Measurements from ENCODE around the gene IGSF9B. TPM values are rescaled to one million over a fixed set of nuclear protein-coding genes. Genes with fewer than 3 reads are reported as not detected.

The IGSF9B gene
- total RNA-seq, 1 experiment from 2014 or later, result 5.6 TPM

DNA sequence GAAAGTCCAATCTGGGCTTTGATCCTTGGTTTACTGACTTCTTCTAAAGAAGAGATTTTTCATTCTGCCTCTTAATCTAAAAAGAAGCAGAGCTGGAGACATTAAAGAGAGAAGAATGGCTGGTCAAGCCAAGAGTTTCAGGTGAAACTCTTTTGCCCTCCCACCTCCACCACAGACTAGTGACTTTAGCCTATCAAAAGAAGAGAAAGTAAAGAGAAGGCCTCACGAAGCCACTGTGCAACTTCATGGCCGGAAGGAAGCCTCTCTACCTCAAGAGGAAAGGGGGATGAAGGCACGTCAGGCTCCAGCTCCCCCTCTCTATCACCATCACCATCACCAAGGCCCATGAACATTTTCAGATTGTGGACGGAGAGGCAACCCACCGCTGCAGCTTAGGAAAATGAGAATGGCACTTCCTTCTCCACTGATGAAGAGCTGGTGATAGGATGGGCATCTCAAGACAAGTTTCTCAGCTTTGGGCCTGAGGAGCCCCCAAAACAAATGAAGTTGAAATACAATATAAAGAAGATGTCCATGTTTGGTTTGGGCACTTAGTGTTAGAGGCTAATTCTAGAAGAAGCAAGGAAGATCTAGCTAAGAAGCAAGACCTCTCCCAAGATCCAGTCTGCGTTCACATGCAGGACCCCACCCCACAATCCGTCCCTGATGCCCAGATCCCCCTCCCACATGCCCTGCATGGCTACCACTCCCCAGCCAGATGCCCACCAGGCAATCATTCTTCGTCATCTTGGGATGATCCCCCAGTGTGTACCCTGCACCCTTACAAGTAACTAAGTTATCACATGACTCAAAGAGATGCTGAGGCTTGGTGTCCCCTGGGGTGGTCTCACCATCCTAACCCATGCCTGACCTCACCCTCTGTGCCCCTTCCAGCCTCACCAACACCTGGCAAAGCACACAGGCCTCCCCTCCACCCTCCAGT is 52.6 kb downstream of the IGSF9B start:
- DNase-seq (ENCODE audit: low spot score), result no peak

DNA sequence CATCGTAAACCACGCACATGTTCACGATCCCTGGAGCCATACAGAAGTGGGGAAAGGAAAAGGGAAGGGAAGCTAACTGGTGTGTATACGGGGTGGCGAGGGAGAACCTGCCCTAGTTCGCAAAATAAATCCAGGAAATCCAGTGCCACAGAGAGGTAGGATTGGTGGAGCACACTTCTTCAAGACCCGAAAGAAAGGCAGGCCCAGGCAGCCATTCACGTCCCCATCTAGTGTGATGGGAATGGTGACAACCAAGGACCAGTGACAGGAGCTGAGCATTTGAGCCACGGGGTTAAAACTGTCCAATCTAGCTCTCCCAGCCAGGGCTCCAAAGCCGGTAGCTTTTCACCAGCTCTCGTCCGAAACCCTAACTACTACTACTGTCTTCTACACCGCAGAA is 53.7 kb downstream of the IGSF9B start:
- DNase-seq (ENCODE audit: low spot score), result no peak

DNA sequence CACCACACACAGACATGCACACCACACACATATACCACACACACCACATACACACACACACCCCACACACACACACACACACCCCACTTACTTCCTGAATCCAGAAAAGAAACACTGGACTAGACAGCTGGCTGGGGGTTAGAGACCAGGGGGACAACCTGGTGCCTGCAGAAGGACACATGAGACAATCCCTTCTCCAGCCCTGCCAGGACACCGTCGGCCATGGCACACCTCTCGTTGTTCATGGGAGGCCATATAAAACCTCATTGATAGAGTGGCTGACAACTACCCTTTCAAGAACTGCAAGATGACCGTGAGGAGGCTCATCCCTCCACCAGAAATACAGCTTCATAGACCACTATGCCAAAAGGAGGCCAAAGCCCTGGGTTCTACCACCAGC is 54.3 kb downstream of the IGSF9B start:
- DNase-seq (ENCODE audit: low spot score), result no peak

GRCh38 chr11:133901999-133902398 is 54.8 kb downstream of the IGSF9B start:
- no peak for DNase-seq (ENCODE audit: low spot score)

DNA sequence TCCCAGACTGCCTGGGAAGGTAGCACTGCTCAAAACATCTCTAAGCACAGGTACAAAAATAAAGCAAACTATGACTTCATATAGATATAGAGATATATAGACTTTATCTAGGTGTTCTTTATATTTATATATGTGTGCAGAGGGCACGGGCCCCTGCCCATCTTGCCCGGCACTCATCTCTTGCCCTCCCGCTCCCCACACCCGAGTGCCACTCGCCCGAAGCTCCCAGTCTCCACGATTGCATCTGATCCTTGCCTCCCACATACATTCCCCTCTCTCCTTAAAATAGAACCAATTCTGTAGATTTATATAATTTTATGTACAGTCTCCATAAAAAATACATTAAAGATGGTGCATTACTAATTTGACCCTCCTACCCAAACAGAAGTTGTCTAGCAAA is 55.5 kb downstream of the IGSF9B start:
- DNase-seq (ENCODE audit: low spot score), result no peak

DNA sequence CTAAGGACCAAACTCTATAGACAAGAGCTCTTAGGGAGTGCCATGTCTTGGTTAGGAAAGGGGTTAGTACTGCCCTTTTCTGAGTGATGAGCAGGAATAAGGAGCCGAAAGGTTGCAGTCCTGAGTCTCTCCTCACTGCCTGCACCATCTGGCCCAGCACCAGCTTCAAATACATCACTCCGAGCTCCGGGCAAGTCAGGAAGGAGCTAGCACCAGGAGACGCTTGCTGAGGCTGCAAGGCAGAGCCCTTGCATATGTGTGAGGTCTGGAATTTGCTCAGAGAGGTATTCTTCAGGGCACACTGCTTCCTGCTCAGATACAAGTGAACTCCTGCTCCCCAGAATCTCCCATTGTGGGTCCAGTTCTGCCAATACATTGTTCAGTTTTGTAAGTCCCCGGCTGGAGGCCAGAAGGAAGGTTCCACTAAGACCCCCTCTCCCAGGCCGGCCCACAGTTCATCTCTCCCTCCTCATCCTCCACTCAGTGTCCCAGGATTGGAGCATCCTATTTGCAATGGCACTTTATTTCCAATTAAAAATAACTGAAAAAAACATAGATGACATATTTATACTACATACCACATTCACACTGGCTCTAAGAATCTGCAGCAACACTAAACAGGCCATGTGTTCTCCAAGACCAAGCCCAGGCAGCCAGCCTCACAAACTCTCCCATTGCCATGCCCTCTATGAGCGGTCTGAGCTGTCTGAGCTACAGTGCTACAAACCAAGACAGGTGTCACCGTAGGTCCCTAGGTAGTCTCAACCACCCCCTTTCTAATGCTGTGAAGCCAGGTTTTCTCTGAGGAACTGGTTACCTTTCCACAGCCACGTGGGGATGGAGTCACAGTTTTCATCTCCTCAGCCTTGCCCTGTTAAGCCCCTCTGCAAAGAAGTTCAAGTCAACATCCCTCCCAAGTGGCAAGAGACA is 56.3 kb downstream of the IGSF9B start:
- DNase-seq (ENCODE audit: low spot score), result no peak

DNA sequence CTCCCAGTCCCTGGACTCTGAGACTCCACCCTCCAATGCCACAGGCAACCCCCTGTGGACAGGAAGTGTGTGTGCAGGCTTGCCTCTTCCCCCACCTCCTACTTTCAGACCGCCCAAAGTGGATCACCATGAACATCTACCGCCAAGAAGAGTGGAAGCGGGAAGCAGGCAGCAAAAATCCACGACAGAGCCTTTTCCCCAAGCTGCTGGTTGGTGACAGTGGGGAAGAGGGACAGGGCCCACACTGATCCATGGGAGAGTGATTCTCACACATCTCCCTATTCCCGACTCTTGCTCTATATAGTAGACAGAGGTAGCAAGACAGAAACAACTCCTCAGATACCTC is 58.0 kb downstream of the IGSF9B start:
- no peak for DNase-seq (ENCODE audit: low spot score)

- no peak for DNase-seq (ENCODE audit: low spot score)
Measured at GRCh38 chr11:133898031-133898769, 58.6 kb downstream of the IGSF9B start.

- DNase-seq (ENCODE audit: low spot score), result no peak
Measured at GRCh38 chr11:133897331-133897650, 59.5 kb downstream of the IGSF9B start.

- DNase-seq (ENCODE audit: low spot score), result no peak
Measured at GRCh38 chr11:133896642-133897330, 60.0 kb downstream of the IGSF9B start.

DNA sequence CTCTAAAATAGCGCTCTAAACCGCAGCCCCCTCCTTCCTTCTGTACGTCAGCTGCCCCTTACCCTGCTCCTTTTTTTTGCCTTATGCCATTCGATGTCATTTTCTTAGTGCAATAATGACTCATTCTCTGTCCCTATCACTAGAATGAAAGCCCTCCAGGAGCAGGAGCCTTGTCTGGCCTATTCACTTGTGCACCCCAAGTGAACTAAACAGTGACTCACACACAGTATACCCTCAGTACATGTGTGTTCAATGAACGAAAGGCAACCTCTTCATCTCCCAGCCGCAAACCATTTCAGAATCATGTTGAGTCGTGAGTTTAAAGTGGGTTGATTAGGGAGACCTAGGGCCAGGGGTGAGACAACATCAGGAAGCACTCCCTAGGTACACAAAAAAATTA is 60.7 kb downstream of the IGSF9B start:
- no peak for DNase-seq (ENCODE audit: low spot score)

DNA sequence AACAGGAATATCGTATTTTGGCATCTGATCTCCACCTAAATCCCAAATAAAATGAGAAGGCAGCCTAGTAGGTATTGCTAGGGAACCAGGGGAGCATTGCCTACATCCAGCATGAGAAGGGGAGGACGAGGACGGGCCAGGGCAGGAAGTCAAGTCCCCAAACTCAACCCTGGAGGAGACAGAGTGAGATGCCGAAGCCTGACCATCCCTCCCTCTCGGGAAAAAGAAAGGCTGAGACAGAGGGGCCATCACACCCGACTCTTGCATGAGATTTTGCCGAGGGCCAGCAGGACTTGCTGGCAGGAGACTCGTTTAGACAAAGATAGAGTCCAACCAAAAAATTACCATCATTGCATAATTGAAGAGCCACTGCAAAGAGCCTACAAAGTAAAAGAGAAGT is 61.2 kb downstream of the IGSF9B start:
- DNase-seq (ENCODE audit: low spot score), result no peak

DNA sequence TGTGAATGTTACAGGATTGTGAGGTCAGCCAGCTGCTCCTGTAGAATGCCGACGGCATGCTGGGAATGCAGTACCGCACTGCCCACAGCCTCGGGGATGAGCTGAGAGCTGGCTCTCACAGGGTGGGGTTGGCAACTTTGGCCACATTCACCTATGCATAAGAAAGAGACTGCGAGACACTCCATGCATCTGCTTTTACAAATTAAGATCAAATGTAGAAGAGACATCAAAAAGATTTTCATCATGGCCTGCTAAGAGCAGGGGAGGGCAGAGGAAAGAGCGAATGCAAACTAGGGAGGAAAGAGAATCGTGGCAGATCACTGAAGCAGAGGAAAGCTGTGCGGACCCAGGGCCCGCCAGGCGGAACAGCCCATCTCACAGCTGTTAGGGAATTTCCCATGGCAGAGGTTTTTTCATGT is 61.7 kb downstream of the IGSF9B start:
- DNase-seq (ENCODE audit: low spot score), result no peak

- DNase-seq (ENCODE audit: low spot score), result no peak
Measured at GRCh38 chr11:133893381-133893780, 63.4 kb downstream of the IGSF9B start.

GRCh38 chr11:133892584-133893380 is 64.0 kb downstream of the IGSF9B start:
- no peak for DNase-seq (ENCODE audit: low spot score)

DNA sequence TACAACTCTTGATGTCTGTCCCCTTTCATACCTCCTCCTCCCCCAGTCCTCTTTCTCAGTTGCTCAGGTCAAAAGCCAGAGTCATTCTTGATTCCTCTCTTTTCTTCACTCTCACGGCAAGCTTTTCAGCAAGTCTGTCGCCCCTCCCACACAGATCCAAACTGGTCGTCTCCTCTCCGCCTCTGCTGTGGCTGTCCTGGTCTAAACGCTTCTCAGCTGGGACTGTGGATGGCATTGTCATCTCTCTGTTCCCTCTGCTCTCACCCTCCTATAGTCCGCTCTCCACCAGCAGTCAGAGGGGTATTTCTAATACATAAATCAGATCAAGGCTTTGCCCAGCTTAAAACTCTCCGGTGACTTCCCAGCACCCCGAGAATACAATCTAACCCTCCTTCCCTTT is 64.6 kb downstream of the IGSF9B start:
- DNase-seq (ENCODE audit: low spot score), result no peak

- DNase-seq (ENCODE audit: low spot score), result no peak
Measured at GRCh38 chr11:133889893-133890292, 66.9 kb downstream of the IGSF9B start.

GRCh38 chr11:133889188-133889587 is 67.6 kb downstream of the IGSF9B start:
- DNase-seq (ENCODE audit: low spot score), result no peak

DNA sequence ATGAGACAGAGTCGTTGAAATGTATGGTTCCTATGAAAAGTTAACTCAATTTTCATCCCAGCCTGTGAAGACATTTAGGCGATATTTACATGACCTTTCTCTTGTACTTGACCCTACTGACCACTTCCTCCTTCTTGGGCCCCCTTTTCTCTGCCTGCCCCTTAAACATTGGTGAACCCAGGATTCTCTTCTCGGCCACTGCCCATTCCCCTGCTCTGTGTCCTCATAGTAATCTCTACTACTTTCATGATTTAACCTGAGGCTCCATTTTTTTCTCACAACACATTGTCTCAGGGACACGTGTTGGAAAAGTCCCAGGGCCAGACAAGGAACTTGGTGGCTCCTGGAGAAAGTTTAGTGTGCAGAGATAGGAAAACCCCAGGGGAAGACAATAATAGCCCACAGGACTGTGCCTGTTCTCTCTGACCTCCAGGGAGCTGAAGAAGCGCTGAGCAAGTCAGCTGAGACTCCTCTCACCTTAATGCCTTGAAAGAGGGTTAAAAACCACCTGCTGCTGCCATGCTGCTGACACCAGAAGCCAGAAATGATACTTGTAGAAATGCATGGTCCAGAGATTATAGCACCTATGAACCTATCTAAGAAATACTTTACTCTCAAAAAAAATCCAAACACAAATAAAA is 69.0 kb downstream of the IGSF9B start:
- no peak for DNase-seq (ENCODE audit: low spot score)

GRCh38 chr11:133886029-133886428 is 70.7 kb downstream of the IGSF9B start:
- no peak for DNase-seq (ENCODE audit: low spot score)
